Muscle of back (tissue), 11 donors: ENCODE measurements around the gene GAS6. TPM values are rescaled to one million over a fixed set of nuclear protein-coding genes. Genes with fewer than 3 reads are reported as not detected.
"Not testable (repeated sequence)": the region's sequence is repeated elsewhere in the genome, so short reads cannot be mapped to it uniquely, and the experiment has no call there.

Experiments
- DNase-seq, 3 donors: peaks; one replicate each; pipeline versions ENCODE4 v3.0.0 to v3.0.0-alpha.2; 2013
- polyA plus RNA-seq, 10 donors: library from polyadenylated mRNA; unstranded; fragments of 120-200 nt; gene quantifications; one replicate each; pipeline ENCODE4 v1.2.1, GENCODE V29; 2013; ENCODE audit not compliant: insufficient read length in 10 of 10

The GAS6 gene
- polyA plus RNA-seq, 10 donors, result 25.0 to 73.1 (median 40.0) TPM

GRCh38 chr13:113811081-113811928 lies 52.6 kb downstream of the GAS6 start:
- DNase-seq, result no peak

- no peak for DNase-seq
These were observed 53.2 kb downstream of the GAS6 start for GRCh38 chr13:113810640-113811039.

- DNase-seq, result no peak
These were observed 53.9 kb downstream of the GAS6 start for GRCh38 chr13:113809934-113810333.

GRCh38 chr13:113808058-113808834 lies 55.6 kb downstream of the GAS6 start:
- no peak for DNase-seq

- no peak for DNase-seq
These were observed 57.4 kb downstream of the GAS6 start for GRCh38 chr13:113806526-113806925.

- no peak for DNase-seq
These were observed 57.8 kb downstream of the GAS6 start for GRCh38 chr13:113806104-113806471.

- no peak for DNase-seq
These were observed 58.3 kb downstream of the GAS6 start for GRCh38 chr13:113805431-113806103.

- no peak for DNase-seq
These were observed 59.0 kb downstream of the GAS6 start for GRCh38 chr13:113804703-113805430.

GRCh38 chr13:113804017-113804702 lies 59.7 kb downstream of the GAS6 start:
- DNase-seq, result no peak

GRCh38 chr13:113803409-113804016 lies 60.4 kb downstream of the GAS6 start:
- DNase-seq, result no peak

GRCh38 chr13:113802761-113803160 lies 61.1 kb downstream of the GAS6 start:
- DNase-seq, result no peak

GRCh38 chr13:113802090-113802531 lies 61.8 kb downstream of the GAS6 start:
- DNase-seq, result peak; percentile 63 to 88 (median 72)

GRCh38 chr13:113801289-113801961 lies 62.5 kb downstream of the GAS6 start:
- DNase-seq, result no peak

GRCh38 chr13:113800576-113800926 lies 63.3 kb downstream of the GAS6 start:
- DNase-seq, result no peak

GRCh38 chr13:113798200-113798811 lies 65.6 kb downstream of the GAS6 start:
- DNase-seq, result no peak

- DNase-seq, result no peak
These were observed 66.8 kb downstream of the GAS6 start for GRCh38 chr13:113796964-113797676.

- DNase-seq, result no peak
These were observed 67.5 kb downstream of the GAS6 start for GRCh38 chr13:113796211-113796963.

GRCh38 chr13:113795362-113795761 lies 68.5 kb downstream of the GAS6 start:
- not testable (repeated sequence) for DNase-seq
